IPS-18a (cell line): ENCODE measurements around the gene UBP1.

ENCODE experiments used
- H3K27ac ChIP-seq: one replicate; pipeline ENCODE4 v1.5.1; 2013; ENCODE audit warnings: low read length
- H3K27me3 ChIP-seq: one replicate; pipeline ENCODE4 v1.6.1; 2013; ENCODE audit warnings: mild to moderate bottlenecking, low read length; ENCODE audit not compliant: control insufficient read depth, insufficient read depth
- H3K36me3 ChIP-seq: one replicate; pipeline ENCODE4 v1.6.1; 2013; ENCODE audit warnings: low read depth, low read length; ENCODE audit not compliant: control insufficient read depth
- H3K4me1 ChIP-seq: one replicate; pipeline ENCODE4 v1.6.1; 2013; ENCODE audit warnings: low read depth, low read length; ENCODE audit not compliant: control insufficient read depth
- H3K4me3 ChIP-seq: one replicate; pipeline ENCODE4 v1.5.1; 2013; ENCODE audit warnings: low read length
- H3K9ac ChIP-seq: one replicate; pipeline ENCODE4 v1.6.1; 2013; ENCODE audit warnings: mild to moderate bottlenecking, low read length, moderate library complexity
- H3K9me3 ChIP-seq: one replicate; pipeline ENCODE4 v1.6.1; 2013; ENCODE audit warnings: low read depth, low read length; ENCODE audit not compliant: control insufficient read depth

UBP1 gene

GRCh38 chr3:33386631-33387030 lies 53.6 kb downstream of the UBP1 start:
- Histone ChIP-seq H3K9ac (no peak overlapping the region), H3K36me3 (peaks cover 46% of the 10 kb centered on the region), H3K9me3 (no peaks in the 10 kb centered on the region), H3K4me3 (no peak overlapping the region), H3K4me1 (no peaks in the 10 kb centered on the region), H3K27ac (no peak overlapping the region), H3K27me3 (no peaks in the 10 kb centered on the region)

- Histone ChIP-seq H3K9ac (no peak overlapping the region), H3K27ac (no peak overlapping the region), H3K36me3 (peaks cover 34% of the 10 kb centered on the region)
These were observed 54.8 kb downstream of the UBP1 start for GRCh38 chr3:33385423-33385822.

GRCh38 chr3:33383951-33384350 lies 56.3 kb downstream of the UBP1 start:
- Histone ChIP-seq H3K4me3 (no peak overlapping the region), H3K4me1 (no peaks in the 10 kb centered on the region), H3K27ac (no peak overlapping the region), H3K9ac (no peak overlapping the region), H3K36me3 (peaks cover 24% of the 10 kb centered on the region), H3K27me3 (no peaks in the 10 kb centered on the region), H3K9me3 (no peaks in the 10 kb centered on the region)

More at GRCh38 chr3:33385423-33385822, 54.8 kb downstream of the UBP1 start:
- H3K4me1 ChIP-seq = no peaks in the 10 kb centered on the region
- no peaks in the 10 kb centered on the region for H3K27me3 ChIP-seq
- no peaks in the 10 kb centered on the region for H3K9me3 ChIP-seq
- H3K4me3 ChIP-seq = no peak overlapping the region

GRCh38 chr3:33380653-33381052 lies 59.6 kb downstream of the UBP1 start:
- H3K36me3 ChIP-seq = peaks cover 6% of the 10 kb centered on the region

GRCh38 chr3:33377931-33378330 lies 62.3 kb downstream of the UBP1 start:
- H3K36me3 ChIP-seq = no peaks in the 10 kb centered on the region
- H3K4me3 ChIP-seq = no peak overlapping the region
- H3K27ac ChIP-seq = no peak overlapping the region
- no peaks in the 10 kb centered on the region for H3K27me3 ChIP-seq
- H3K9ac ChIP-seq = no peak overlapping the region
- peaks cover 6% of the 10 kb centered on the region for H3K4me1 ChIP-seq
- no peaks in the 10 kb centered on the region for H3K9me3 ChIP-seq

More at GRCh38 chr3:33380653-33381052, 59.6 kb downstream of the UBP1 start:
- Histone ChIP-seq H3K9me3 (no peaks in the 10 kb centered on the region), H3K4me1 (peaks cover 6% of the 10 kb centered on the region), H3K4me3 (no peak overlapping the region), H3K27me3 (no peaks in the 10 kb centered on the region), H3K27ac (no peak overlapping the region), H3K9ac (no peak overlapping the region)

- no peaks in the 10 kb centered on the region for H3K36me3 ChIP-seq
- H3K27me3 ChIP-seq = no peaks in the 10 kb centered on the region
- no peak overlapping the region for H3K27ac ChIP-seq
- H3K9me3 ChIP-seq = no peaks in the 10 kb centered on the region
- H3K4me1 ChIP-seq = peaks cover 11% of the 10 kb centered on the region
- H3K9ac ChIP-seq = no peak overlapping the region
- no peak overlapping the region for H3K4me3 ChIP-seq
These were observed 62.7 kb downstream of the UBP1 start for GRCh38 chr3:33377489-33377888.

GRCh38 chr3:33373082-33373437 lies 67.1 kb downstream of the UBP1 start:
- Histone ChIP-seq H3K9ac (no peak overlapping the region), H3K9me3 (no peaks in the 10 kb centered on the region), H3K27ac (no peak overlapping the region), H3K4me1 (peaks cover 12% of the 10 kb centered on the region), H3K36me3 (no peaks in the 10 kb centered on the region), H3K4me3 (no peak overlapping the region), H3K27me3 (no peaks in the 10 kb centered on the region)

GRCh38 chr3:33372218-33373081 lies 67.8 kb downstream of the UBP1 start:
- no peak overlapping the region for H3K9ac ChIP-seq
- H3K36me3 ChIP-seq = no peaks in the 10 kb centered on the region
- H3K27me3 ChIP-seq = no peaks in the 10 kb centered on the region
- no peak overlapping the region for H3K27ac ChIP-seq
- no peak overlapping the region for H3K4me3 ChIP-seq
- H3K9me3 ChIP-seq = no peaks in the 10 kb centered on the region
- peaks cover 7% of the 10 kb centered on the region for H3K4me1 ChIP-seq

- H3K4me1 ChIP-seq = no peaks in the 10 kb centered on the region
- no peak overlapping the region for H3K4me3 ChIP-seq
- H3K36me3 ChIP-seq = no peaks in the 10 kb centered on the region
- H3K9ac ChIP-seq = no peak overlapping the region
- no peaks in the 10 kb centered on the region for H3K27me3 ChIP-seq
- no peak overlapping the region for H3K27ac ChIP-seq
- no peaks in the 10 kb centered on the region for H3K9me3 ChIP-seq
These were observed 75.6 kb downstream of the UBP1 start for GRCh38 chr3:33364531-33365128.

GRCh38 chr3:33364060-33364459 lies 76.1 kb downstream of the UBP1 start:
- Histone ChIP-seq H3K4me3 (no peak overlapping the region), H3K27me3 (no peaks in the 10 kb centered on the region), H3K4me1 (no peaks in the 10 kb centered on the region), H3K9ac (no peak overlapping the region), H3K27ac (no peak overlapping the region), H3K36me3 (no peaks in the 10 kb centered on the region), H3K9me3 (no peaks in the 10 kb centered on the region)

- H3K4me3 ChIP-seq = no peak overlapping the region
- H3K9ac ChIP-seq = no peak overlapping the region
- H3K27me3 ChIP-seq = no peaks in the 10 kb centered on the region
- H3K4me1 ChIP-seq = no peaks in the 10 kb centered on the region
- H3K36me3 ChIP-seq = no peaks in the 10 kb centered on the region
- H3K9me3 ChIP-seq = no peaks in the 10 kb centered on the region
- H3K27ac ChIP-seq = no peak overlapping the region
These were observed 76.9 kb downstream of the UBP1 start for GRCh38 chr3:33363113-33363800.
